ENCODE measurements around the gene LMO1.

DNA sequence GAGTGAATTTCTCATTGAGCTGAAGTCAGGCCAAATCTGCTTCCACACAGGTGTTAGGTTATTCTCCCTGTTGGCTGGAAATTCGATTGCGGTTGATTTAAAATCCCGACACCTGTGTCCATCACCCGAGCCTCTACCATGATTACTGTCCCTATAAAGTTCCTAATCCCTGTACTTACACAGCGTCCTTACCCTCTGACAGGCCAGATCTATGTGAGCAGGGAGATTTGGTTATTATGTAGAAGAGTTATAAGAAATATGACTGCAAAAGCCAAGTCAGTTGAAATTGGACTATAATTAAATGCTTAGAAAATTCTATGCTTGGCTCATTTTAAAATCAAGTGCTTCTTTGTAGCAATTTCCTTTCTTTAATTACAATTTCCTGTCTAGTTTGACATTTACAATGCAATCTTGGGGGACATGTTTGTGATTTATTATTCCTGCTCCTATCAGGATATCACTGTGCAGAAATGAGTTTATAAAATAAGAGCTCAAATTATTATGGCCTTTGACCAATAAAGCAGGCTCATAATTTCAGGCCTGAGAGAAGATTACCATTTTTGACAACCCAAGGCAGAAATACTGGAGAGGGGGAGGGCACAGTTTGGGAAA lies 32.5 kb upstream of the LMO1 start:
- TF ChIP-seq E2F1 (CRISPR knock-in tag; IDR thresholded peaks at IDR 0.05) = no peak
- no peak for TF ChIP-seq EGR1 (conservative IDR thresholded peaks at IDR 0.05)
- no peak for TF ChIP-seq POLR2A (conservative IDR thresholded peaks at IDR 0.05)
- TF ChIP-seq TSC22D4 (tag; IDR thresholded peaks at IDR 0.05) = no peak
- TF ChIP-seq CCAR2 (IDR thresholded peaks at IDR 0.05; ENCODE audit: low read depth, low read length) = no peak
- no peak for TF ChIP-seq FOXK2 (conservative IDR thresholded peaks at IDR 0.05 in 1 of 2, IDR thresholded peaks at IDR 0.05 in 1 of 2; ENCODE audit: low read depth in 2 of 2)
- TF ChIP-seq NR1H2 (CRISPR knock-in tag; IDR thresholded peaks at IDR 0.05) = no peak
